Omental fat pad (tissue), 4 donors: Measurements from ENCODE around the gene KCNG2. TPM values are rescaled to one million over a fixed set of nuclear protein-coding genes. Genes with fewer than 3 reads are reported as not detected.

Experiments used
- ATAC-seq: fragments of 150-250 bp; one replicate; pipeline ENCODE4 v1.9.1; 2016; ENCODE audit warnings: mild to moderate bottlenecking, moderate library complexity; ENCODE audit not compliant: low FRiP score
- DNase-seq: peaks from one replicate; pipeline ENCODE4 v3.0.0-alpha.2; 2019; ENCODE audit warnings: low spot score
- total RNA-seq, 4 donors: library from RNA; depleted of rRNA; stranded (reverse); fragments of >200 nt; gene quantifications; one replicate each; pipeline ENCODE4 v1.1.0, GENCODE V29; 2016
- TF ChIP-seq, protein P1 (sequence below), 3 donors: fragments of 450-650 bp; IDR thresholded peaks; one replicate each; pipeline ENCODE4 v1.5.1; 2016 to 2017; ENCODE audit warnings: antibody characterized with exemption in 3 of 3, mild to moderate bottlenecking in 3 of 3, moderate library complexity in 2 of 3

The KCNG2 gene
- total RNA-seq, 4 donors from 2014 or later: 0.75 to 2.4 (median 0.96) TPM; not detected in 1

DNA sequence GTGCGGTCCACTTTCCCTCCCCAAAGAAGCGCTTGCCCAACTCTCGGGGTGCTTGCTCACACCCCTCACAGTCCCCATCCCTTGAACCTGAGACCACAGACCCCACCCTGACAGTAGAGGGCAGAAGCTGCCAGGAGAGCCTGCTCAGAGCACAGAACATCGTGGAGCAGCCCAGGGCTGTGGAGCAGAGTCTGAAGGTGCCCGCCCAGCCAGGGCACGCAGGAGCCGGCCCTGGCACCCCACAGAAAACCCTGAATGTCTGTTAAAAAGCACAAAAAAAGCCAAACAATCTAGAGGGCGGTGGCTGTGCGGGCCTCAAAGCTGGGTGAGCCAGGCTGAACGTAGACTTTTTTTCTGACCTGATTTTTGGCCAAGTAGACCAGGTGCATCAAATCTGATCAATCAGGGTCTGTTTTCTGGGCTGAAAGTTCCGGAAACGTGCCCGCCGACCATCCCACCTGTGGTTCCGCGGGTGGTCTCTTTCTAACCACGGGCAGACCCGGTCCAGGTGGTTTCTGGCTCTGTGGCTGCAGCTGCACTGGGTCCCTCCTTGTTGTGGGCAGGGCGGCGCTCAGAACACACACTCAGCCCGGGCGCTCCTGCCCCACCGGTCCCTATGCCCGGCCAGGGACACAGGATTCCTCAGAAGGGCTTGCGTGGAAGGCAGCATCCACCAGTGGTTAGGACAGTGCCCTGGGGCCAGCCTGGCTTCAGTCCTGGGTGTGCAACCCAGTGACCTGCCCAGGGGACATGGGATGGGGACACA, 87.4 kb downstream of the KCNG2 start:
- DNase-seq: no peak
- TF ChIP-seq, protein P1, sequence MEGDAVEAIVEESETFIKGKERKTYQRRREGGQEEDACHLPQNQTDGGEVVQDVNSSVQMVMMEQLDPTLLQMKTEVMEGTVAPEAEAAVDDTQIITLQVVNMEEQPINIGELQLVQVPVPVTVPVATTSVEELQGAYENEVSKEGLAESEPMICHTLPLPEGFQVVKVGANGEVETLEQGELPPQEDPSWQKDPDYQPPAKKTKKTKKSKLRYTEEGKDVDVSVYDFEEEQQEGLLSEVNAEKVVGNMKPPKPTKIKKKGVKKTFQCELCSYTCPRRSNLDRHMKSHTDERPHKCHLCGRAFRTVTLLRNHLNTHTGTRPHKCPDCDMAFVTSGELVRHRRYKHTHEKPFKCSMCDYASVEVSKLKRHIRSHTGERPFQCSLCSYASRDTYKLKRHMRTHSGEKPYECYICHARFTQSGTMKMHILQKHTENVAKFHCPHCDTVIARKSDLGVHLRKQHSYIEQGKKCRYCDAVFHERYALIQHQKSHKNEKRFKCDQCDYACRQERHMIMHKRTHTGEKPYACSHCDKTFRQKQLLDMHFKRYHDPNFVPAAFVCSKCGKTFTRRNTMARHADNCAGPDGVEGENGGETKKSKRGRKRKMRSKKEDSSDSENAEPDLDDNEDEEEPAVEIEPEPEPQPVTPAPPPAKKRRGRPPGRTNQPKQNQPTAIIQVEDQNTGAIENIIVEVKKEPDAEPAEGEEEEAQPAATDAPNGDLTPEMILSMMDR (IDR thresholded peaks at IDR 0.05): no peak
- ATAC-seq: no peak

DNA sequence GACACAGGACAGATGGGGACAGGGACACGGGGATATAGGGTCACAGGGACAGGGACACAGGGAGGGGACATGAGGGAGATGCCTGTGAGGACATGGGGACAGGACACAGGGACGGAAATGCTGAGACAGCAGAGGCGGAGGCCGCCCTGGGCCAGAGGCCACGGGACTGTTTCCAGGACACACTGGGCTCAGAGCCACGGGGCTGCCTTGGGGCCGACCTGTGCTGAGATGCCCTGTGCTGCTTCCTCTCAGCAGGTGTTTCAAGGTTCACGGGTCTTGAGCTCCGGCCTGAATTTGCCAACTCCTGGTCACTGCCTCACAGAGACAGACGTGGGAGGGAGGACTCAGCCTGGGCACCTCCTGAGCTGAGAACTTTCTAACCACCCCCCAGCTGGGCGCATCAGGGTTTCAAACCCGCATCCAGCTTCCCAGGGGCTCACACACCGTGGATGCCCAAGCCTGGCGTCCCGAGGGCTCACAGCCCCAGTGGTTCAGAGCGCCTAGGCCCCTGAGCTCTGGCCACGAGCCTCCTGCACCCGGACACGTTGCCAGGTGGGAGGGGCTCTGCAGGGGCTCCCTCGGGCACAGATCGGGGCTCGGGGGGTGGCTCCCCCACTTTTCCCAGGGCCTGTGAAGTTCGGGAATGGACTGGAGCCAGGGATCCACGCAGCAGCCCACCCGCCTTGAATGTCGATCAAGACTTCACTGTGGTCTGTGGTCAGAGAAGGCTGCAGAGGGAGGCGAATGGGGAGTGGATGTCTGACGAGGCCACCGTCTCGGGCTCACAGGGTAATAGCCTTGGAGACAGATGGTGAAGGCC, 89.7 kb downstream of the KCNG2 start:
- DNase-seq (no peak), ATAC-seq (no peak)
- TF ChIP-seq, protein P1 (IDR thresholded peaks at IDR 0.05): no peak

DNA sequence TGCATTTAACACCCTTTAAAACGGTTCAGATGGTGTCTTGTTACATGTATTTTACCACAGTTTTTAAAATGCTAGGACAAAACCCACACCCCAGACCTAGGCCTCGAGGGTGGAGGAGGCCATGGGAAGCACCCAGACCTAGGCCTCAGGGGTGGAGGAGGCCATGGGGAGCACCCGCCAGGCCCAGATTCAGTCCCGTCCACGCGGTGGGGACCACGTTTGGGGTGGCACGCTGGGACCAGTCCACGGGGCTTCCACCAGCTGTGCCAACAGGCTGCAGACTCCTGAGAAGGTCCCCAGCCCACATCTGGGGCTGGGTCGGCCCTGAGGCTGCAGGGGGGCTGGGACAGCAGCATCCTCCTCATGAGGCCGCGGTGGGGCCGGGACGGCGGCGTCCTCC, 90.3 kb downstream of the KCNG2 start:
- ATAC-seq (no peak), DNase-seq (no peak)
- TF ChIP-seq, protein P1 (IDR thresholded peaks at IDR 0.05): no peak

DNA sequence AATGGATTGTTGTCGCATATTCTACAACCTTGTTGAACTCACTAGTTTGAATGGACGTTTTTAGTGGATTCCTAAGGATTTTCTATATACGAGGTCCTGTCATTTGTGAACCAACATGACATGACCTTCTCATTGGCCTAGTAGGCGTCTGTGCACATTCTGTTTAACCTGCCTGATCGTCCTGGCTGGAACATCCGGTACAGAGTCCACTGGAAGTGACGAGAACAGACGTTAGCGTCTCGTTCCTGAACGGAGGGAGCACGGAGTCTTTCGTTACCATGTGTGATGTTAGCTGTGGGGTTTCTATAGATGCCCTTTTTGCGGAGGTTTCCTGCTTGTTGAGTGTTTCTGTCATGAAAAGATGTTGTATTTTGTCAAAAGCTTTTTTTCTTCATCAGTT, 91.8 kb downstream of the KCNG2 start:
- DNase-seq (no peak), ATAC-seq (no peak)
- TF ChIP-seq, protein P1 (IDR thresholded peaks at IDR 0.05): no peak

DNA sequence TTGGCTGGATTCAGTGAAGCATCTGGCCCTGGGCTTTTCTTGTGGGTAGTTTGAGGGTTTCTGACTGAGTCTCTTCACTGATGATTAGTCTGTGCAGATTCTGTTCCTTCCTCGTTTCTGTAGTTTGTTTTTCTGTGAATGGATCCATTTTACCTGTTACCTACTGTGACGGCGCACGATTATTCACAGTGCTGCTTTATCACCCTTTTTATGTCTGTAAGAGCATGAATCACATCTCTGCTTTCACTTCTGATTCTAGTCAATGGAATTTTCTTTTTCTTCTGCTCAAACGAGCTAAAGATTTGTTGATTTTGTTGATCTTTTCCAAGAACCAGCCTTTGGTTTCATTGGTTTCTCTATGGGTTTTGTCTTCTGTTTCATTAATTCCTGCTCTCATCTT, 92.9 kb downstream of the KCNG2 start:
- ATAC-seq: no peak
- no peak for DNase-seq
- TF ChIP-seq, protein P1 (IDR thresholded peaks at IDR 0.05): no peak

DNA sequence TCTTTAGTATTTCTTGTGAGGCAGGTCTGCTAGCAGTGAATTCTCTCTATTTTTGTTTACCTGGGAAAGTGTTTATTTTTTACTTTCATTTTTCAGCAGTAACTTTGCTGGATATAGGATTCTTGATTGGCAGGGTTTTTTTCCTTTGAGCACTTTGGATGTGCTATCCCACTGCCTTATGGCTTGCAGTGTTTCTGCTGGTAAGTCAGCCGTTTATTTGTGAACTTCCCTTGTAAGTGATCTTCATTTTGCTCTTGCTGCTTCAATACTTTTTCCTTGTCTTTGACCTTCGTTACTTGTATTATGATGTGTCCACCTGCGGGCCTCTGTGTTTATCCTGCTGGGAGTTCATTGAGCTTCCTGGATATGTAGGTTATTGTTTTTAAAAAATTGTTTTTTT, 99.0 kb downstream of the KCNG2 start:
- ATAC-seq (no peak), DNase-seq (no peak)
- TF ChIP-seq, protein P1 (IDR thresholded peaks at IDR 0.05): no peak
